ENCODE data around the gene PIGK. TPM values are rescaled to one million over a fixed set of nuclear protein-coding genes. Genes with fewer than 3 reads are reported as not detected.

PIGK gene
- total RNA-seq, 4 donors from 2014 or later, result 1.1 to 14.1 (median 8.3) TPM

DNA sequence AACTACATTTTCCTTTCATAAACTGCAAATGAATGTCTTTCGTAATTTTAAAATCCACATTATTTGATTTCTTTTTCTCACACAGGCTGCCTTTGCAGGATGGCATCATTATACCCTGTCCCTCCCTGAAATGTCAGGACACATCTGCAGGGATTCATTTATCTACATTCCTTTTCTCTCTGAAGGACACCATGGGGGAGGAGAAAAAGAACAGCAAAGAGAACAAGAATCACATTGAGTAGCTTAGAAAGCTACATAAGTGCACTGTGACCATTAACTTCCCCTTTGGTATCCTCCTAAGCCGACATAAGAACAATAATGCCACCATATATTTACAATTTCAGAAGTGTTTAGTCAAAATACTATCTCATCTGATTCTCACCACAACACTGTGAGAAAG, 129.5 kb downstream of the PIGK start:
- WGBS, 2 donors (ENCODE audit: low coverage in 1 of 2), result 34 to 59% methylated on average over 2 of the region's 2 CpGs
- DNase-seq, result no peak
- TF ChIP-seq POLR2A (IDR thresholded peaks at IDR 0.05), result no peak
- no peak for TF ChIP-seq EP300 (IDR thresholded peaks at IDR 0.05; ENCODE audit: low read depth)
- TF ChIP-seq POLR2AphosphoS5 (IDR thresholded peaks at IDR 0.05), result no peak
- TF ChIP-seq, protein P1, sequence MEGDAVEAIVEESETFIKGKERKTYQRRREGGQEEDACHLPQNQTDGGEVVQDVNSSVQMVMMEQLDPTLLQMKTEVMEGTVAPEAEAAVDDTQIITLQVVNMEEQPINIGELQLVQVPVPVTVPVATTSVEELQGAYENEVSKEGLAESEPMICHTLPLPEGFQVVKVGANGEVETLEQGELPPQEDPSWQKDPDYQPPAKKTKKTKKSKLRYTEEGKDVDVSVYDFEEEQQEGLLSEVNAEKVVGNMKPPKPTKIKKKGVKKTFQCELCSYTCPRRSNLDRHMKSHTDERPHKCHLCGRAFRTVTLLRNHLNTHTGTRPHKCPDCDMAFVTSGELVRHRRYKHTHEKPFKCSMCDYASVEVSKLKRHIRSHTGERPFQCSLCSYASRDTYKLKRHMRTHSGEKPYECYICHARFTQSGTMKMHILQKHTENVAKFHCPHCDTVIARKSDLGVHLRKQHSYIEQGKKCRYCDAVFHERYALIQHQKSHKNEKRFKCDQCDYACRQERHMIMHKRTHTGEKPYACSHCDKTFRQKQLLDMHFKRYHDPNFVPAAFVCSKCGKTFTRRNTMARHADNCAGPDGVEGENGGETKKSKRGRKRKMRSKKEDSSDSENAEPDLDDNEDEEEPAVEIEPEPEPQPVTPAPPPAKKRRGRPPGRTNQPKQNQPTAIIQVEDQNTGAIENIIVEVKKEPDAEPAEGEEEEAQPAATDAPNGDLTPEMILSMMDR (IDR thresholded peaks at IDR 0.05), result no peak
- Histone ChIP-seq H3K9me3 (no peaks in the 10 kb centered on the region), H3K27ac (no peak overlapping the region), H3K4me3 (no peak overlapping the region), H3K27me3 (no peaks in the 10 kb centered on the region), H3K36me3 (no peaks in the 10 kb centered on the region), H3K4me1 (no peaks in the 10 kb centered on the region)
- intact Hi-C loops (cut with DNase I; ENCODE audit: low total_unique reads) (no loop called here), in situ Hi-C loops (cut with MboI; ENCODE audit: low pct_ligation_motif_present in 1 of 4, low pct_unique_long_range_greater_than_20kb in 1 of 4, low sequenced_read_pairs in 3 of 4) (no loop called here)

DNA sequence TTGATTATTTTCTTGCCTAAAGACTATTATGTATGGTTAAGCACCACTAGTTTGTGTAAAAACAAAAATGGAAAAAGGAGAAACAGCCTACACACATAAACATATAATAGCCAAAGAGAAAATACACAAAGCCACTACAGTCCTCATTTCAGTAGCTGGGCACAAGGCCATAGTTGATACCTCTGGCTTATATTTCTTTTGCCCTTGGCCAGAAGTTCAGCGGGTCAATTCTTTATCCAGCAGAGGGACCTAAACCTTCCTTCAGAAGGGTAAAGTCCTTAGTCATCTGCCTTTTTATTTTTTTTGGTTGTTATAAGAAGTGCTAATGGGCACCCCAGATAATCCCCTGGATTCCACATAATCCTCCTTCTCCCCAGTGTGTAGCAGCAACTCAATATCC, 134.1 kb downstream of the PIGK start:
- in situ Hi-C loops (cut with MboI; ENCODE audit: low pct_ligation_motif_present in 1 of 4, low pct_unique_long_range_greater_than_20kb in 1 of 4, low sequenced_read_pairs in 3 of 4), result no loop called here
- Histone ChIP-seq H3K4me1 (no peaks in the 10 kb centered on the region), H3K27me3 (no peaks in the 10 kb centered on the region), H3K4me3 (no peak overlapping the region), H3K36me3 (no peaks in the 10 kb centered on the region), H3K27ac (no peak overlapping the region), H3K9me3 (no peaks in the 10 kb centered on the region)
- intact Hi-C loops (cut with DNase I; ENCODE audit: low total_unique reads), result no loop called here
- no peak for DNase-seq
- 94% methylated on average over 1 of the region's 1 CpG; no CpG with 5 or more reads in 1 of the 2 donors for WGBS, 2 donors (ENCODE audit: low coverage in 1 of 2)
- TF ChIP-seq POLR2AphosphoS5 (IDR thresholded peaks at IDR 0.05) (no peak), POLR2A (IDR thresholded peaks at IDR 0.05) (no peak)

DNA sequence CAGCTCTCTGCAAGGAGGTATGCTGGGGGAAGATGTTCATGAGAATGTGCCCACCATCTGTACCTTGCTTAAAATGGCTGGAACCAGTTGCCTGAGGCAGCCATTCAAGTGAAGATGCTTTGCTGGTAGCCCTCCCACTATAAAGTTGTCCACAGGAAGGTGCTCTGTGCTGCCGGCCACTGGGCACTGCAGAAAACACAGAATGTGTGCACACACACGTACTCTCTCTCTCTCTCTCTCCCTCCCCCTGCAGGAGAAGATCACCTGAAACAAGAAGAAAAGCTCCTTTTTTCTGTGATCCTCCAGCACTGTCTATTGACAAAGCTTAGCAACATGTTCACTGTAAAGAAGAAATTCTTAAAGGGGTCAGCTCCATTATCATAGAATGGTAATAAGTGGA, 134.8 kb downstream of the PIGK start:
- no peaks in the 10 kb centered on the region for H3K27me3 ChIP-seq
- intact Hi-C loops (cut with DNase I; ENCODE audit: low total_unique reads) (no loop called here), in situ Hi-C loops (cut with MboI; ENCODE audit: low pct_ligation_motif_present in 1 of 4, low pct_unique_long_range_greater_than_20kb in 1 of 4, low sequenced_read_pairs in 3 of 4) (no loop called here)
- 89 to 100% methylated on average over 2 of the region's 2 CpGs for WGBS, 2 donors (ENCODE audit: low coverage in 1 of 2)
- H3K4me1 ChIP-seq, result no peaks in the 10 kb centered on the region
- H3K4me3 ChIP-seq, result no peak overlapping the region
- H3K36me3 ChIP-seq, result no peaks in the 10 kb centered on the region
- no peak for TF ChIP-seq POLR2A (IDR thresholded peaks at IDR 0.05)
- no peak for TF ChIP-seq POLR2AphosphoS5 (IDR thresholded peaks at IDR 0.05)
- no peaks in the 10 kb centered on the region for H3K9me3 ChIP-seq
- no peak for DNase-seq
- no peak overlapping the region for H3K27ac ChIP-seq

DNA sequence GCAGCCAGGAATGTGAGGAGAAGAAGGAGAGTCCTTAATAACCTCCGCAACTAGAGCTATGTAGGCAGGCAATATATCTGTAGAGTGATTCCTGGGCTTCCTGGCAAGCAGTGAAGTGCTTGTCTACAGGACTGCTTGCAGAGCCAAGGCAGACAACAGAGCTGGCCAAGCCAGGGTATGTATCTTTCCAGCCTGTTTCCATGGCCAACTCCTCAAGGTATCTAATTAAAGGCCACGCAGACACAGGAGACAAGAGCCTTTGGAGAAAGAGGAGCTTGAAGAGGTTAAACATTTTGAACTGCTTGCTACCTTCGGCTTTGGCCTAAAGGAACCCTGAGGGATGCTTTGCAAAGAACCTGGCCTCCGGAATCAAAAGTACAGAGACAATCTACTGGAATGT, 137.4 kb downstream of the PIGK start:
- no peak overlapping the region for H3K4me3 ChIP-seq
- no peak overlapping the region for H3K27ac ChIP-seq
- no peaks in the 10 kb centered on the region for H3K9me3 ChIP-seq
- in situ Hi-C loops (cut with MboI; ENCODE audit: low pct_ligation_motif_present in 1 of 4, low pct_unique_long_range_greater_than_20kb in 1 of 4, low sequenced_read_pairs in 3 of 4), result no loop called here
- DNase-seq, result no peak
- WGBS, 2 donors (ENCODE audit: low coverage in 1 of 2), result 74 to 76% methylated on average over 4 of the region's 4 CpGs
- H3K27me3 ChIP-seq, result no peaks in the 10 kb centered on the region
- intact Hi-C loops (cut with DNase I; ENCODE audit: low total_unique reads), result no loop called here
- TF ChIP-seq EP300 (IDR thresholded peaks at IDR 0.05; ENCODE audit: low read depth) (no peak), POLR2A (IDR thresholded peaks at IDR 0.05) (no peak), POLR2AphosphoS5 (IDR thresholded peaks at IDR 0.05) (no peak)
- TF ChIP-seq, protein P1 (IDR thresholded peaks at IDR 0.05), result no peak
- H3K36me3 ChIP-seq, result no peaks in the 10 kb centered on the region
- H3K4me1 ChIP-seq, result no peaks in the 10 kb centered on the region

DNA sequence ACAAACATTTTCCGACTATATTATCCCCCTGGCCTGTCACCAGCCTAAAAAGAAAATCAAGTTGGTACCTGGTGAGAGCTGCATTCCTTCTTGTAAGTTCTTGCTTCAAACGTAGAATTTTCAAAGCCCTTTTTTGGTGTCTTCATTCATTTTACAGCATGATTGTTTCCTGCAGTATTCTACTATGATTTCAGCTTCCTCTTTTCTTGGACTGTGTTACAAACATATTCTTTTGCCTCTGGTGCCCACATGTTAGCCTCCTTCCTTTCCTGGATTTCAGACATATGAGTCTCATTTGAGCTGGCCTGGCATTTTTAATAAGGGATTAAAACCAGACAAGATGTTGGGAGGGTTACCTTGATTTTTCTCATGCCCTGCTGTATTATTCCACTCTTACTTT, 142.5 kb downstream of the PIGK start:
- H3K4me3 ChIP-seq, result no peak overlapping the region
- intact Hi-C loops (cut with DNase I; ENCODE audit: low total_unique reads) (no loop called here), in situ Hi-C loops (cut with MboI; ENCODE audit: low pct_ligation_motif_present in 1 of 4, low pct_unique_long_range_greater_than_20kb in 1 of 4, low sequenced_read_pairs in 3 of 4) (no loop called here)
- H3K4me1 ChIP-seq, result no peaks in the 10 kb centered on the region
- DNase-seq, result no peak
- TF ChIP-seq, protein P1 (IDR thresholded peaks at IDR 0.05), result no peak
- TF ChIP-seq POLR2AphosphoS5 (IDR thresholded peaks at IDR 0.05) (no peak), POLR2A (IDR thresholded peaks at IDR 0.05) (no peak), EP300 (IDR thresholded peaks at IDR 0.05; ENCODE audit: low read depth) (no peak)
- no peak overlapping the region for H3K27ac ChIP-seq
- no peaks in the 10 kb centered on the region for H3K36me3 ChIP-seq
- 57 to 68% methylated on average over 2 of the region's 2 CpGs for WGBS, 2 donors (ENCODE audit: low coverage in 1 of 2)
- no peaks in the 10 kb centered on the region for H3K9me3 ChIP-seq
- H3K27me3 ChIP-seq, result no peaks in the 10 kb centered on the region
